HepG2 (cell line): ENCODE data around the gene IRS2.

Experiments used
- CEBPB ChIP-seq: IDR thresholded peaks from 2 replicates; pipeline ENCODE4 v1.6.1; 2011; ENCODE audit warnings: low read depth, low read length, improper control_type of control experiment, borderline replicate concordance
- EZH2 ChIP-seq: conservative IDR thresholded peaks from 2 replicates; pipeline ENCODE4 v1.6.1; 2012; ENCODE audit warnings: mild to moderate bottlenecking, low read depth, low read length, moderate library complexity
- IKZF1 ChIP-seq: fragments of 450-650 bp; IDR thresholded peaks from 2 replicates; pipeline ENCODE4 v1.7.1; 2016
- MXD1 ChIP-seq: sonication (generic); formaldehyde crosslinking; IDR thresholded peaks from 2 replicates; pipeline ENCODE4 v1.4.0; 2020; ENCODE audit warnings: mild to moderate bottlenecking, missing genetic modification reagents
- SP4 ChIP-seq: sonication (generic); formaldehyde crosslinking; IDR thresholded peaks from 2 replicates; pipeline ENCODE4 v1.8.1; 2023; ENCODE audit warnings: mild to moderate bottlenecking, missing genetic modification reagents
- U2AF1 ChIP-seq: fragments of 200-400 bp; formaldehyde crosslinking; optimal IDR thresholded peaks from 2 replicates; pipeline ENCODE3; 2017; ENCODE audit warnings: mild to moderate bottlenecking, low read depth, low read length
- ZNF333 ChIP-seq: sonication (generic); formaldehyde crosslinking; IDR thresholded peaks from 2 replicates; pipeline ENCODE4 v1.4.0; 2020; ENCODE audit warnings: mild to moderate bottlenecking, missing genetic modification reagents, borderline replicate concordance

- no peak for TF ChIP-seq U2AF1
- TF ChIP-seq EZH2: no peak
- no peak for TF ChIP-seq SP4 (CRISPR knock-in tag)
- TF ChIP-seq IKZF1: no peak
- no peak for TF ChIP-seq CEBPB
- no peak for TF ChIP-seq ZNF333 (CRISPR knock-in tag)
- TF ChIP-seq MXD1 (CRISPR knock-in tag): no peak
Measured at GRCh38 chr13:109737606-109738005, 48.8 kb downstream of the IRS2 start.
